Measurements from ENCODE around the gene GALNT16.

DNA sequence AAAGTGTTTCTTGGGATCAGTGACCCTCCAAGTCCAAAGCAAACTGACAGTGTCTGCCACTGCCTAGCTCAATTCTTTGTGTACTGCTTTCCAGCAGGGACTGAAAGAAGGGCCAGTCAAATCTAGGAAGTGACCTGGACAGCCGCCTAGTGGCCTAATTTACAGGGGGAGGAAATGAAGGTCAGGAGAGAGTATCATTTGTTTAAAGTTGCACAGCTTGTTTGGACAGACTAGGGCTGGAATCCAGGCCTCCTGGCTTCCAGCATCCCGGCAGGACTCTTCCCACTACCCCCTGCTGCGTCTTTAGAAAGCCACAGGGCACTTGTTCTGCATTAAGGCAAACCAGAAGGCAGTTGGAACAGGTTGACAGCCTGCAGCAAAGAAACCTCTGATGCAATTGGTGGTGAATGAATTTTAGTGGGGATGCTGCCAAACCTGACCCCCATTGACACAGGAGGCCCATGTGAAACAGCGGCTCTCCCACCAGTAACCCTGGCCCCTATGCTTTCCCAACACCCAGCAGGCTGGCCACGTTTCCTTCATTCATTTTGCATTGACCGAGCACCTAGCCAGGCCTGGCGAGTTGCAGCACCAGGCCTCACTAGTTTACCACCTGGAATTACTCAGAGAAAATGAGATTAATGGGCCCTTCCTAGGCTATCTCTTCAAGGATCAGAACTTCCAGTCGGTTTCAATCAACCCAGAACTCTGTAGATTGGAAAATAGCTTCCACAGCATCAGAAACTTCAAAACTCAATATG, 28.2 kb downstream of the GALNT16 start:
- TF ChIP-seq, protein P1, sequence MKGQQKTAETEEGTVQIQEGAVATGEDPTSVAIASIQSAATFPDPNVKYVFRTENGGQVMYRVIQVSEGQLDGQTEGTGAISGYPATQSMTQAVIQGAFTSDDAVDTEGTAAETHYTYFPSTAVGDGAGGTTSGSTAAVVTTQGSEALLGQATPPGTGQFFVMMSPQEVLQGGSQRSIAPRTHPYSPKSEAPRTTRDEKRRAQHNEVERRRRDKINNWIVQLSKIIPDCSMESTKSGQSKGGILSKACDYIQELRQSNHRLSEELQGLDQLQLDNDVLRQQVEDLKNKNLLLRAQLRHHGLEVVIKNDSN (IDR thresholded peaks at IDR 0.05), result no peak
- no peak for TF ChIP-seq YY1 (IDR thresholded peaks at IDR 0.05; ENCODE audit: low read depth)
- TF ChIP-seq TCF12 (IDR thresholded peaks at IDR 0.05; ENCODE audit: low read depth), result no peak
- peak; percentile 35 for TF ChIP-seq RAD21 (IDR thresholded peaks at IDR 0.05; ENCODE audit: low read depth)
- TF ChIP-seq, protein P2, sequence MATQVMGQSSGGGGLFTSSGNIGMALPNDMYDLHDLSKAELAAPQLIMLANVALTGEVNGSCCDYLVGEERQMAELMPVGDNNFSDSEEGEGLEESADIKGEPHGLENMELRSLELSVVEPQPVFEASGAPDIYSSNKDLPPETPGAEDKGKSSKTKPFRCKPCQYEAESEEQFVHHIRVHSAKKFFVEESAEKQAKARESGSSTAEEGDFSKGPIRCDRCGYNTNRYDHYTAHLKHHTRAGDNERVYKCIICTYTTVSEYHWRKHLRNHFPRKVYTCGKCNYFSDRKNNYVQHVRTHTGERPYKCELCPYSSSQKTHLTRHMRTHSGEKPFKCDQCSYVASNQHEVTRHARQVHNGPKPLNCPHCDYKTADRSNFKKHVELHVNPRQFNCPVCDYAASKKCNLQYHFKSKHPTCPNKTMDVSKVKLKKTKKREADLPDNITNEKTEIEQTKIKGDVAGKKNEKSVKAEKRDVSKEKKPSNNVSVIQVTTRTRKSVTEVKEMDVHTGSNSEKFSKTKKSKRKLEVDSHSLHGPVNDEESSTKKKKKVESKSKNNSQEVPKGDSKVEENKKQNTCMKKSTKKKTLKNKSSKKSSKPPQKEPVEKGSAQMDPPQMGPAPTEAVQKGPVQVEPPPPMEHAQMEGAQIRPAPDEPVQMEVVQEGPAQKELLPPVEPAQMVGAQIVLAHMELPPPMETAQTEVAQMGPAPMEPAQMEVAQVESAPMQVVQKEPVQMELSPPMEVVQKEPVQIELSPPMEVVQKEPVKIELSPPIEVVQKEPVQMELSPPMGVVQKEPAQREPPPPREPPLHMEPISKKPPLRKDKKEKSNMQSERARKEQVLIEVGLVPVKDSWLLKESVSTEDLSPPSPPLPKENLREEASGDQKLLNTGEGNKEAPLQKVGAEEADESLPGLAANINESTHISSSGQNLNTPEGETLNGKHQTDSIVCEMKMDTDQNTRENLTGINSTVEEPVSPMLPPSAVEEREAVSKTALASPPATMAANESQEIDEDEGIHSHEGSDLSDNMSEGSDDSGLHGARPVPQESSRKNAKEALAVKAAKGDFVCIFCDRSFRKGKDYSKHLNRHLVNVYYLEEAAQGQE (IDR thresholded peaks at IDR 0.05; ENCODE audit: low read depth), result no peak
- TF ChIP-seq EGR1 (IDR thresholded peaks at IDR 0.05), result no peak

Data from Ishikawa (cell line).